ENCODE results near the gene TFF3. TPM values are rescaled to one million over a fixed set of nuclear protein-coding genes. Genes with fewer than 3 reads are reported as not detected.

Gene TFF3
- total and polyA plus RNA-seq, 10 of the 15 experiments (the other 5 are each of a cell fraction or from before 2014, with no cell fraction given): not detected

DNA sequence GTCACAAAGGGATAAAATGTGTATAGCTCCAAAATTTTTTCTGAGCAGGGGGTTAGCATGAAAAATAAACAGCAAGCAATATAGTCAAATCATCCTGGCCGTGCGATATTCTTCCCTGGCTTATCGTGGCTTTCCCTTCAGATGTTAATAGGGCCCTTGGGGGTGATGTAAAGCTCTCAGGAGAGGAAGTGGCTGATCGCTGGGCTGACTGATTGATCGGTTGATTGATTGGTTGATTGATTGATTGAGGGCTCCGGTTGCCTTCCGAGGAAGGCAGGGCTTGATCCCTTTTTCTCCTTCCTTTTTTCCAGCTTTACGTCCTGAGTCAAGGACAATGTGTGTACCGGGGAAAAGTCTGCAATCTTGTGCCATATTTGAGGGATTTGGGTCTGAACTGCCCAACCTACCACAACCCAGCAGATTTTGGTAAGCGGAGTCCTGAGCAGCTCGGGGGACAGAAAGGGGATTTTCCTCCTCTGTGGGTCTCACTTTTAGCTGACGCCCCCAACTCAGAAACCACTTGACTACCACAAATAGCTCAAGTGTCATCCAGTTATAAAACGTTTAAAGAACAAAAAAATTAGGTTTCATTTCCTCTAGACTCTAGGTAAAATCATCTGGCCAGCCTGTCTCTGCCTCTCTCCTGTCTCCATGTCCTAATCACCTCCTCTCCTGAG, 29.5 kb downstream of the TFF3 start (continued):
- TF ChIP-seq, protein P1, sequence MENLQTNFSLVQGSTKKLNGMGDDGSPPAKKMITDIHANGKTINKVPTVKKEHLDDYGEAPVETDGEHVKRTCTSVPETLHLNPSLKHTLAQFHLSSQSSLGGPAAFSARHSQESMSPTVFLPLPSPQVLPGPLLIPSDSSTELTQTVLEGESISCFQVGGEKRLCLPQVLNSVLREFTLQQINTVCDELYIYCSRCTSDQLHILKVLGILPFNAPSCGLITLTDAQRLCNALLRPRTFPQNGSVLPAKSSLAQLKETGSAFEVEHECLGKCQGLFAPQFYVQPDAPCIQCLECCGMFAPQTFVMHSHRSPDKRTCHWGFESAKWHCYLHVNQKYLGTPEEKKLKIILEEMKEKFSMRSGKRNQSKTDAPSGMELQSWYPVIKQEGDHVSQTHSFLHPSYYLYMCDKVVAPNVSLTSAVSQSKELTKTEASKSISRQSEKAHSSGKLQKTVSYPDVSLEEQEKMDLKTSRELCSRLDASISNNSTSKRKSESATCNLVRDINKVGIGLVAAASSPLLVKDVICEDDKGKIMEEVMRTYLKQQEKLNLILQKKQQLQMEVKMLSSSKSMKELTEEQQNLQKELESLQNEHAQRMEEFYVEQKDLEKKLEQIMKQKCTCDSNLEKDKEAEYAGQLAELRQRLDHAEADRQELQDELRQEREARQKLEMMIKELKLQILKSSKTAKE (IDR thresholded peaks at IDR 0.05; ENCODE audit: low read depth, poor library complexity, severe bottlenecking): no peak
- no peak for TF ChIP-seq IRF5 (IDR thresholded peaks at IDR 0.05; ENCODE audit: borderline replicate concordance)
- TF ChIP-seq ASH2L (IDR thresholded peaks at IDR 0.05; ENCODE audit: borderline replicate concordance, low read depth): no peak
- TF ChIP-seq SMAD5 (IDR thresholded peaks at IDR 0.05; ENCODE audit: low read depth): no peak

DNA sequence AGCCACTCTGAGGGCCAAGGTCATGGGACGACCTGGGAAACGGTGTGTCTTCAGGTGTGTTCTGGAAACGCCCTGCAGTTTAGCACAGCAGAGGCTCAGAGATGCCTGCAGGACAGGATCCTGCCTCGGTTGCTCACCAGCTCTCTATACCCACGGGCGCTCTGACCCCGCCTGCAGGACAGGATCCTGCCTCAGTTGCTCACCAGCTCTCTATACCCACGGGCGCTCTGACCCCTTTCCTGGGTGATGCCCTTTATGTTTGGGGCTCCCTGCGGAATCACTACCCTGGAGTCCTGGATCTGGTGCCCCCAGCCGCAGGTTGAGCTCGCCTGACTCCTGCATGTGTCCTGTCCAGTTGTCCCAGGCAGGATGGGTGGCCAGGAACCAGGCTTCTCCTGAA, 32.5 kb downstream of the TFF3 start:
- SMC1A ChIA-PET (ENCODE audit: uncharacterized antibody, unreplicated experiment): interaction anchor here (0.9 kb wide), 1 partner anchor 139 kb away, joined by 3 read pairs; no protein-coding TSS in a partner anchor
- CTCF ChIA-PET: interaction anchor here (1.3 kb wide), 1 partner anchor 24 kb away, joined by 4 read pairs; no protein-coding TSS in a partner anchor
- BruUV-seq (replicated peaks): no TSS peak

More for the DNA sequence above, 32.5 kb downstream of the TFF3 start:
- no peaks in the 10 kb centered on the region for H3K27me3 ChIP-seq (replicated peaks in 1 of 2; ENCODE audit: control insufficient read depth in 2 of 2, insufficient read depth in 2 of 2, low read length in 1 of 2)
- no peak overlapping the region for H3K4me3 ChIP-seq
- H3K4me1 ChIP-seq (ENCODE audit: control insufficient read depth, insufficient read depth, low read length): peaks cover 23% of the 10 kb centered on the region
- in situ Hi-C loops (cut with MboI) (no loop called here), intact Hi-C loops (cut with micrococcal nuclease; ENCODE audit: unreplicated experiment) (no loop called here)
- no peak overlapping the region for H3K27ac ChIP-seq (ENCODE audit: control insufficient read depth, insufficient read depth)
- FAIRE-seq (no peak), ATAC-seq (no peak), DNase-seq (ENCODE audit: low read depth, low spot score) (no peak)
- H3K79me2 ChIP-seq (ENCODE audit: control insufficient read depth, insufficient read depth, low read length): no peaks in the 10 kb centered on the region
- no peaks in the 10 kb centered on the region for H3K36me3 ChIP-seq (ENCODE audit: control insufficient read depth in 2 of 2, insufficient read depth in 2 of 2, low read length in 1 of 2)
- ChIA-PET RAD21 (ENCODE audit: unreplicated experiment) (interaction anchor here (0.8 kb wide), 1 partner anchor 50 kb away, joined by 3 read pairs; no protein-coding TSS in a partner anchor), POLR2A (no interaction called here)
- no peaks in the 10 kb centered on the region for H4K20me1 ChIP-seq (ENCODE audit: control insufficient read depth, insufficient read depth)
- H2AFZ ChIP-seq (ENCODE audit: control insufficient read depth, low read depth, low read length): no peak overlapping the region
- no peaks in the 10 kb centered on the region for H3K9me3 ChIP-seq (replicated peaks; ENCODE audit: control insufficient read depth, insufficient read depth, low read length)
- H3K4me2 ChIP-seq (ENCODE audit: control insufficient read depth, insufficient read depth): no peak overlapping the region
- 86% methylated on average over 12 of the region's 12 CpGs for WGBS (ENCODE audit: insufficient coverage, insufficient replicate concordance, low lambda C conversion rate, missing lambda C conversion rate)
- no peak for TF ChIP-seq NFXL1 (IDR thresholded peaks at IDR 0.05; ENCODE audit: borderline replicate concordance)
- H3K9ac ChIP-seq (ENCODE audit: control insufficient read depth, insufficient read depth, low read length): no peak overlapping the region

All from GM12878 (cell line).